SJCRH30 (cell line): ENCODE measurements around the gene ASXL1. TPM values are rescaled to one million over a fixed set of nuclear protein-coding genes. Genes with fewer than 3 reads are reported as not detected.

Experiments used
- total RNA-seq: library from RNA; depleted of rRNA; stranded (reverse); fragments of >200 nt; shearing (Covaris generic); gene quantifications from 2 replicates; pipeline ENCODE4 v1.2.3, GENCODE V29; 2014; rRNA removed

The ASXL1 gene
- total RNA-seq, 1 experiment from 2014 or later, result 56.0 TPM

Other genes starting within 250 kb of the ASXL1 start
- 40.0 and 42.6 TPM in 2 replicates for gene TM9SF4, start 248.6 kb upstream of the ASXL1 start, total RNA-seq
- gene PLAGL2, start 150.6 kb upstream of the ASXL1 start, total RNA-seq, result 19.7 and 21.5 TPM in 2 replicates
- gene POFUT1, start 150.5 kb upstream of the ASXL1 start, total RNA-seq, result 63.0 and 66.6 TPM in 2 replicates
- 18.6 and 19.6 TPM in 2 replicates for gene KIF3B, start 80.7 kb upstream of the ASXL1 start, total RNA-seq
- 2.4 and 2.5 TPM in 2 replicates for gene NOL4L, start 227.0 kb downstream of the ASXL1 start, total RNA-seq